GM12878 (cell line): Measurements from ENCODE around the gene SCYL1. TPM values are rescaled to one million over a fixed set of nuclear protein-coding genes. Genes with fewer than 3 reads are reported as not detected.

Experiments
- ATAC-seq: fragments of 200-7000 bp; cut with Tn5 transposase; 3 replicates; pipeline ENCODE4 v1.9.1; 2020; ENCODE audit warnings: mild to moderate bottlenecking, moderate library complexity
- BruUV-seq: library from RNA; stranded (reverse); fragments of 400-500 nt; replicated peaks from 2 replicates; lab custom pipeline; 2021; lab: Mats Ljungman, UMichigan
- CTCF ChIA-PET: fragments of 300-600 bp; sonication (Branson Sonifier 250); formaldehyde crosslinking; extraction: SDS; loops from one replicate; lab custom pipeline; 2021; ENCODE audit warnings: inconsistent platforms; lab: Yijun Ruan, JAX
- POLR2A ChIA-PET: fragments of 350-600 bp; formaldehyde crosslinking; extraction: SDS; loops from one replicate; lab custom pipeline; 2021; ENCODE audit warnings: inconsistent platforms; lab: Charles Lee
- RAD21 ChIA-PET: fragments of 300-600 bp; sonication (Branson Sonifier 250); formaldehyde crosslinking; loops from one replicate; lab custom pipeline; 2023; ENCODE audit warnings: antibody characterized with exemption; ENCODE audit not compliant: unreplicated experiment; lab: Charles Lee
- SMC1A ChIA-PET: fragments of 300-600 bp; sonication (Branson Sonifier 250); formaldehyde crosslinking; loops from one replicate; lab custom pipeline; 2023; ENCODE audit not compliant: unreplicated experiment, uncharacterized antibody; lab: Charles Lee
- DNase-seq: peaks from one replicate; pipeline ENCODE4 v3.0.0-alpha.2; 2011; ENCODE audit warnings: low read depth, low spot score
- FAIRE-seq: peaks from 3 replicates; lab custom pipeline; 2011; peaks lifted over from hg19 to GRCh38; lab: Jason Lieb, UNC
- H2AFZ ChIP-seq: 2 replicates; pipeline ENCODE4 v1.6.0; 2011; ENCODE audit warnings: low read depth, low read length, control low read depth; ENCODE audit not compliant: control insufficient read depth
- H3K27ac ChIP-seq: 2 replicates; pipeline ENCODE4 v1.5.1; 2011; ENCODE audit warnings: control low read depth; ENCODE audit not compliant: control insufficient read depth, insufficient read depth
- H3K27me3 ChIP-seq, 2 experiments: replicated peaks in 1 of 2; 2 replicates each; pipeline versions ENCODE4 v1.6.0 to v1.6.1; 2011; ENCODE audit warnings: low read length in 1 of 2; ENCODE audit not compliant: control insufficient read depth in 2 of 2, insufficient read depth in 2 of 2
- H3K36me3 ChIP-seq, 2 experiments: 2 replicates each; pipeline ENCODE4 v1.5.1; 2011; ENCODE audit warnings: low read length in 1 of 2; ENCODE audit not compliant: control insufficient read depth in 2 of 2, insufficient read depth in 2 of 2
- H3K4me1 ChIP-seq: 2 replicates; pipeline ENCODE4 v1.6.1; 2011; ENCODE audit warnings: mild to moderate bottlenecking, low read length, moderate library complexity, mixed read lengths; ENCODE audit not compliant: control insufficient read depth, insufficient read depth
- H3K4me2 ChIP-seq: 2 replicates; pipeline ENCODE4 v1.6.0; 2011; ENCODE audit warnings: control low read depth; ENCODE audit not compliant: control insufficient read depth, insufficient read depth
- H3K4me3 ChIP-seq: fragments of 200-600 bp; sonication (generic); 2 replicates; pipeline ENCODE4 v1.5.1; 2016
- H3K79me2 ChIP-seq: 2 replicates; pipeline ENCODE4 v1.6.0; 2011; ENCODE audit warnings: low read length; ENCODE audit not compliant: control insufficient read depth, insufficient read depth
- H3K9ac ChIP-seq: 2 replicates; pipeline ENCODE4 v1.8.0; 2011; ENCODE audit warnings: low read length, control low read depth, mixed read lengths; ENCODE audit not compliant: control insufficient read depth, insufficient read depth
- H3K9me3 ChIP-seq: replicated peaks from 3 replicates; pipeline ENCODE4 v1.5.1; 2011; ENCODE audit warnings: mild to moderate bottlenecking, low read length; ENCODE audit not compliant: control insufficient read depth, insufficient read depth
- H4K20me1 ChIP-seq: 2 replicates; pipeline ENCODE4 v1.6.0; 2011; ENCODE audit not compliant: control insufficient read depth, insufficient read depth
- EP300 ChIP-seq, 2 experiments: fragments of 150-350 bp in 1 of 2; IDR thresholded peaks; 2 replicates each; pipeline ENCODE4 v1.6.1; 2011 to 2012; ENCODE audit warnings: low read depth in 2 of 2, low read length in 2 of 2, borderline replicate concordance in 1 of 2, improper control_type of control experiment in 1 of 2, inconsistent platforms in 1 of 2; ENCODE audit not compliant: control insufficient read depth in 1 of 2
- KLF5 ChIP-seq: fragments of 450-650 bp; IDR thresholded peaks from 2 replicates; pipeline ENCODE4 v1.6.1; 2014; ENCODE audit warnings: mild to moderate bottlenecking; ENCODE audit not compliant: partially characterized antibody
- NBN ChIP-seq: fragments of 450-650 bp; IDR thresholded peaks from 2 replicates; pipeline ENCODE4 v1.6.1; 2016
- NFIC ChIP-seq: IDR thresholded peaks from 2 replicates; pipeline ENCODE4 v1.6.1; 2012; ENCODE audit warnings: low read depth, mild to moderate bottlenecking, inconsistent platforms, low read length, moderate library complexity
- NFXL1 ChIP-seq: fragments of 450-650 bp; IDR thresholded peaks from 2 replicates; pipeline ENCODE4 v1.6.1; 2017; ENCODE audit warnings: antibody characterized with exemption, mild to moderate bottlenecking, borderline replicate concordance
- NR2C1 ChIP-seq: fragments of 450-650 bp; IDR thresholded peaks from 2 replicates; pipeline ENCODE4 v1.6.1; 2017; ENCODE audit warnings: antibody characterized with exemption, mild to moderate bottlenecking, moderate library complexity
- NR2F1 ChIP-seq: fragments of 450-650 bp; conservative IDR thresholded peaks from 2 replicates; pipeline ENCODE4 v1.6.1; 2017; ENCODE audit warnings: mild to moderate bottlenecking
- RELA ChIP-seq: fragments of 450-650 bp; IDR thresholded peaks from 2 replicates; pipeline ENCODE4 v1.8.0; 2014; ENCODE audit warnings: borderline replicate concordance; ENCODE audit not compliant: partially characterized antibody
- YY1 ChIP-seq: IDR thresholded peaks from 2 replicates; pipeline ENCODE4 v1.6.1; 2011; ENCODE audit warnings: low read depth, mild to moderate bottlenecking, low read length
- ZNF207 ChIP-seq: fragments of 450-650 bp; IDR thresholded peaks from 2 replicates; pipeline ENCODE4 v1.6.1; 2014; ENCODE audit warnings: antibody characterized with exemption, mild to moderate bottlenecking, borderline replicate concordance
- WGBS: methylation state at CpG from one replicate; pipeline ENCODE4 v1.1.6; 2016; ENCODE audit warnings: low lambda C conversion rate; ENCODE audit not compliant: insufficient replicate concordance, insufficient coverage; ENCODE audit errors: missing lambda C conversion rate; 5-methylcytosine and 5-hydroxymethylcytosine counted together
- in situ Hi-C: fragments of 300-500 bp; cut with MboI; formaldehyde crosslinking; loops from 9 replicates; pipeline ENCODE4 v1.14.3; 2018; ENCODE audit warnings: mixed read lengths
- intact Hi-C: fragments of 100-400 bp; cut with micrococcal nuclease; formaldehyde crosslinking; loops from one replicate; pipeline ENCODE4 v1.14.2; 2022; ENCODE audit not compliant: unreplicated experiment
- polyA plus RNA-seq, 11 experiments: library from polyadenylated mRNA; depleted of rRNA in 4 of 11; unstranded in 6 of 11; stranded (reverse) in 5 of 11; fragments of >200 nt; fragmentation: Nextera tagmentation in 4 of 11; fragmentation: Illumina TruSeq in 1 of 11; extraction: Ambion mirVana in 4 of 11; extraction: Trizol in 1 of 11; gene quantifications; 1 replicate in 1 of 11; 2 replicates in 10 of 11; pipeline versions ENCODE4 v1.2.1 to v1.2.3, GENCODE V29; 2011 to 2016; ENCODE audit warnings: inconsistent platforms in 2 of 11, missing spikeins in 2 of 11, low read depth in 1 of 11
- total RNA-seq, 4 experiments: library from RNA; depleted of rRNA in 3 of 4; stranded (reverse); fragments of >200 nt in 3 of 4; fragmentation: Illumina TruSeq in 1 of 4; extraction: Trizol in 1 of 4; gene quantifications; 2 replicates each; pipeline versions ENCODE4 v1.2.1 to v1.2.3, GENCODE V29; 2013 to 2021
- TF ChIP-seq, protein P1 (sequence below): fragments of 450-650 bp; IDR thresholded peaks from 2 replicates; pipeline ENCODE4 v1.6.1; 2018; ENCODE audit warnings: borderline replicate concordance, mild to moderate bottlenecking; ENCODE audit not compliant: partially characterized antibody

Gene SCYL1
- total and polyA plus RNA-seq, 10 of the 15 experiments (the other 5 are each of a cell fraction or from before 2014, with no cell fraction given), result 0.80 to 82.7 (median 51.2) TPM

DNA sequence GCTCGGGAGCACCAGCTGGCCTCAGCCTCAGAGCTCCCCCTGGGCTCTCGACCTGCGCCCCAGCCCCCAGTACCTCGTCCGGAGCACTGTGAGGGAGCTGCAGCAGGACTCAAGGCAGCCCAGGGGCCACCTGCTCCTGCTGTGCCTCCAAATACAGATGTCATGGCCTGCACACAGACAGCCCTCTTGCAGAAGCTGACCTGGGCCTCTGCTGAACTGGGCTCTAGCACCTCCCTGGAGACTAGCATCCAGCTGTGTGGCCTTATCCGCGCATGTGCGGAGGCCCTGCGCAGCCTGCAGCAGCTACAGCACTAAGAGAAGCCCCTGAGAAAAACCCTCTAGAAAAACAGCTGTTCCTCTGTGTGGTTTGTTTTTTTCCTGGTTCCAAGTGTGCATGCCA, 46.5 kb downstream of the SCYL1 start:
- in situ Hi-C loops, result no loop called here
- RAD21 ChIA-PET, result interaction anchor here (0.5 to 6.1 kb wide), 12 partner anchors 17 to 310 kb away, joined by 3 to 58 read pairs (median 6); partner anchors contain the start of genes MAP3K11, PCNX3 and POLA2
- TF ChIP-seq NR2F1 (no peak), ZNF207 (no peak), KLF5 (no peak), NBN (no peak), NR2C1 (no peak), NFIC (no peak), NFXL1 (no peak), RELA (no peak), EP300 (IDR thresholded peaks at IDR 0.05; ENCODE audit: borderline replicate concordance in 1 of 2, control insufficient read depth in 1 of 2, low read depth in 2 of 2, low read length in 2 of 2) (no peak), YY1 (no peak)
- TF ChIP-seq, protein P1, sequence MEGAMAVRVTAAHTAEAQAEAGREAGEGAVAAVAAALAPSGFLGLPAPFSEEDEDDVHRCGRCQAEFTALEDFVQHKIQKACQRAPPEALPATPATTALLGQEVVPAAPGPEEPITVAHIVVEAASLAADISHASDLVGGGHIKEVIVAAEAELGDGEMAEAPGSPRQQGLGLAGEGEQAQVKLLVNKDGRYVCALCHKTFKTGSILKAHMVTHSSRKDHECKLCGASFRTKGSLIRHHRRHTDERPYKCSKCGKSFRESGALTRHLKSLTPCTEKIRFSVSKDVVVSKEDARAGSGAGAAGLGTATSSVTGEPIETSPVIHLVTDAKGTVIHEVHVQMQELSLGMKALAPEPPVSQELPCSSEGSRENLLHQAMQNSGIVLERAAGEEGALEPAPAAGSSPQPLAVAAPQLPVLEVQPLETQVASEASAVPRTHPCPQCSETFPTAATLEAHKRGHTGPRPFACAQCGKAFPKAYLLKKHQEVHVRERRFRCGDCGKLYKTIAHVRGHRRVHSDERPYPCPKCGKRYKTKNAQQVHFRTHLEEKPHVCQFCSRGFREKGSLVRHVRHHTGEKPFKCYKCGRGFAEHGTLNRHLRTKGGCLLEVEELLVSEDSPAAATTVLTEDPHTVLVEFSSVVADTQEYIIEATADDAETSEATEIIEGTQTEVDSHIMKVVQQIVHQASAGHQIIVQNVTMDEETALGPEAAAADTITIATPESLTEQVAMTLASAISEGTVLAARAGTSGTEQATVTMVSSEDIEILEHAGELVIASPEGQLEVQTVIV, result no peak
- Histone ChIP-seq H3K9ac (peak overlapping the region; percentile 56), H4K20me1 (no peaks in the 10 kb centered on the region), H3K27ac (no peak overlapping the region), H3K27me3 (no peaks in the 10 kb centered on the region), H3K36me3 (no peaks in the 10 kb centered on the region; a peak in 1 of 4 replicates), H3K4me3 (peak overlapping the region; percentile 79), H3K4me1 (peaks cover 25% of the 10 kb centered on the region), H3K9me3 (no peaks in the 10 kb centered on the region), H3K4me2 (peak overlapping the region; percentile 94), H3K79me2 (peaks cover 61% of the 10 kb centered on the region), H2AFZ (no peak overlapping the region)
- SMC1A ChIA-PET, result interaction anchor here (0.8 to 4.8 kb wide), 9 partner anchors 15 to 216 kb away, joined by 3 to 48 read pairs (median 4); partner anchors contain the start of genes PCNX3 and SIPA1
- DNase-seq (no peak), FAIRE-seq (no peak), ATAC-seq (no peak)
- WGBS, result 79% methylated on average over 8 of the region's 9 CpGs
- POLR2A ChIA-PET, result interaction anchor here (0.5 to 4.7 kb wide), 12 partner anchors 12 to 151 kb away, joined by 3 to 66 read pairs (median 6); partner anchors contain the start of genes PCNX3 and SCYL1
- BruUV-seq, result no TSS peak
- intact Hi-C loops, result loop anchor here (5.0 kb wide), 1 partner anchor 154 kb away; no protein-coding TSS in a partner anchor
- CTCF ChIA-PET, result interaction anchor here (0.7 to 5.5 kb wide), 10 partner anchors 10 to 288 kb away, joined by 3 to 89 read pairs (median 6); partner anchors contain the start of genes MUS81, PCNX3 and SIPA1
